ENCODE results near the gene MAP1S. TPM values are rescaled to one million over a fixed set of nuclear protein-coding genes. Genes with fewer than 3 reads are reported as not detected.
A peak's percentile ranks its signal among the peaks of the same experiment; 100 is the strongest.

The MAP1S gene
- total RNA-seq, 1 donor from 2014 or later, result 111 TPM

DNA sequence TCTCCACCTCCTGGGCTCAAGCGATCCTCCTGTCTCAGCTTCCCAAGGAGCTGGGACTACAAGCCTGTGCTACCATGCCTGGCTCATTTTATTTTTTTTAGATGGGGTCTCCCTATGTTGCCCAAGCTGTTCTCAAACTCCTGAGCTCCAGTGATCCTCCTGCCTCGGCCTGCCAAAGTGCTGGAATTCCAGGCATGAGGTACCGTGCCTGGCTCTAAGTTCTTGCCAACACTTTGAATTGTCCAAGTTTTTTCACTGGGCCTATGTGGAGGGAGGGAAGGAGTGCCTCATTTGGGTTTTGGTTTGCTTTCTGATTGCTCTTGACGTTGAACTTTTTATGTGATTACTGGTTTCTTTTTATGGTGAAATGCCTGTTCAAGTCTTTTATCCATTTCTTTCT lies 26.7 kb upstream of the MAP1S start:
- no peaks in the 10 kb centered on the region for H3K36me3 Mint-ChIP-seq (ENCODE audit: unreplicated experiment)
- H3K27ac Mint-ChIP-seq (ENCODE audit: unreplicated experiment), result no peak overlapping the region
- H3K4me1 Mint-ChIP-seq (ENCODE audit: low read depth, unreplicated experiment), result peaks cover 3% of the 10 kb centered on the region
- peaks cover 7% of the 10 kb centered on the region for H3K27me3 Mint-ChIP-seq (ENCODE audit: unreplicated experiment)
- TF ChIP-seq, protein P1, sequence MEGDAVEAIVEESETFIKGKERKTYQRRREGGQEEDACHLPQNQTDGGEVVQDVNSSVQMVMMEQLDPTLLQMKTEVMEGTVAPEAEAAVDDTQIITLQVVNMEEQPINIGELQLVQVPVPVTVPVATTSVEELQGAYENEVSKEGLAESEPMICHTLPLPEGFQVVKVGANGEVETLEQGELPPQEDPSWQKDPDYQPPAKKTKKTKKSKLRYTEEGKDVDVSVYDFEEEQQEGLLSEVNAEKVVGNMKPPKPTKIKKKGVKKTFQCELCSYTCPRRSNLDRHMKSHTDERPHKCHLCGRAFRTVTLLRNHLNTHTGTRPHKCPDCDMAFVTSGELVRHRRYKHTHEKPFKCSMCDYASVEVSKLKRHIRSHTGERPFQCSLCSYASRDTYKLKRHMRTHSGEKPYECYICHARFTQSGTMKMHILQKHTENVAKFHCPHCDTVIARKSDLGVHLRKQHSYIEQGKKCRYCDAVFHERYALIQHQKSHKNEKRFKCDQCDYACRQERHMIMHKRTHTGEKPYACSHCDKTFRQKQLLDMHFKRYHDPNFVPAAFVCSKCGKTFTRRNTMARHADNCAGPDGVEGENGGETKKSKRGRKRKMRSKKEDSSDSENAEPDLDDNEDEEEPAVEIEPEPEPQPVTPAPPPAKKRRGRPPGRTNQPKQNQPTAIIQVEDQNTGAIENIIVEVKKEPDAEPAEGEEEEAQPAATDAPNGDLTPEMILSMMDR (IDR thresholded peaks at IDR 0.05; ENCODE audit: partially characterized antibody, unreplicated experiment), result no peak
- no peak overlapping the region for H3K4me3 Mint-ChIP-seq (ENCODE audit: unreplicated experiment)
- no peak for DNase-seq
- no peaks in the 10 kb centered on the region for H3K9me3 Mint-ChIP-seq (ENCODE audit: unreplicated experiment)

DNA sequence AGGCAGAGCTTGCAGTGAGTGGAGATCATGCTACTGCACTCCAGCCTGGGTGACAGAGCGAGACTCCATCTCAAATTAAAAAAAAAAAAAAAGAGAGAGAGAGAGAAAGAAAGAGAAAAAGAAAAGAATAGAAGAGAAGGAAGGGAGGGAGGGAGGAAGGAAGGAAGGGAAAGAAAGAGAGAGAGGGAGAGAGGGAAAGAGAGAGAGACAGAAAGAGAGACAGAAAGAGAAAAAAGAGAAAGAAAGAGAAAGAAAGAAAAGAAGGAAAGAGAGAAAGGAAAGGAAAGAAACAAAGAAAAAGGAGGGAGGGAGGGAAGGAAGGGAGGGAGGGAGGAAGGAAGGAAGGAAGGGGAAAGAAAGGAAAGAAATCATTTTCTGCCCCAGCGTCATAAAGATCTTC lies 24.1 kb upstream of the MAP1S start:
- Mint-ChIP-seq H3K4me3 (ENCODE audit: unreplicated experiment) (no peak overlapping the region), H3K36me3 (ENCODE audit: unreplicated experiment) (no peaks in the 10 kb centered on the region), H3K27ac (ENCODE audit: unreplicated experiment) (no peak overlapping the region), H3K27me3 (ENCODE audit: unreplicated experiment) (peaks cover 4% of the 10 kb centered on the region), H3K4me1 (ENCODE audit: low read depth, unreplicated experiment) (peaks cover 2% of the 10 kb centered on the region), H3K9me3 (ENCODE audit: unreplicated experiment) (no peaks in the 10 kb centered on the region)
- no peak for DNase-seq
- TF ChIP-seq, protein P1 (IDR thresholded peaks at IDR 0.05; ENCODE audit: partially characterized antibody, unreplicated experiment), result no peak

DNA sequence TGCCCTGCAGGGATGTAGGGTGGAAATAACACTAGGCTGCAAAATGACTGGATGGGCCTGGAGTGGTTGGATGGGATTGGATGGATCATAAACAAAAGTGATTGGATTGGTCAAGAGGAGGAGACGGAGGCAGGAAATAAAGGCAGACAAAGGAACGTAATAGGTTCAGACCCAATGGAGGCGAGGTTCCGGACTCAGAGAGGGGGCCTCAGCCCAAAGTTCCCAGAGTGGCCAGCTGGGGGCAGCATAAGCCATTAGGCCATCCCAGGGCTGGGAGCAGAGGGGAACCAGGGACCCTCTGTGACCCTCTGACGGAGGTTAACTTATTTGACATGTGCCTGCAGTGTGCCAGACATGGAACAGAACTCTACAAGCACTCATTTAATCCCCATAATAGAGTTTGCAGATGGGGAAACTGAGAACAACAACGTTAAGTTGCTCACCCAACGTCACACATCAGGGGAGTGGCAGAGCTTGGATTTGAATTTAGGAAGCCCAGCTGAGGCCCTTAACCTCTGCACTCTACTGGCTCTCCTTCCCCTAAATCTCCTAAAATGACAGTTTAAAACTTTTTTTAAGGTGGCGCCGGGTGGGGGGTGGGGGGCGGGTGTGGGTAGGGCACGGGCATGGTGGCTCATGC lies 15.3 kb upstream of the MAP1S start:
- peaks cover 2% of the 10 kb centered on the region for H3K4me1 Mint-ChIP-seq (ENCODE audit: low read depth, unreplicated experiment)
- H3K4me3 Mint-ChIP-seq (ENCODE audit: unreplicated experiment), result no peak overlapping the region
- H3K36me3 Mint-ChIP-seq (ENCODE audit: unreplicated experiment), result no peaks in the 10 kb centered on the region
- H3K27ac Mint-ChIP-seq (ENCODE audit: unreplicated experiment), result no peak overlapping the region
- TF ChIP-seq, protein P1 (IDR thresholded peaks at IDR 0.05; ENCODE audit: partially characterized antibody, unreplicated experiment), result peak; percentile 80
- peak; percentile 79 for DNase-seq
- peaks cover 8% of the 10 kb centered on the region for H3K9me3 Mint-ChIP-seq (ENCODE audit: unreplicated experiment)
- no peaks in the 10 kb centered on the region for H3K27me3 Mint-ChIP-seq (ENCODE audit: unreplicated experiment)

DNA sequence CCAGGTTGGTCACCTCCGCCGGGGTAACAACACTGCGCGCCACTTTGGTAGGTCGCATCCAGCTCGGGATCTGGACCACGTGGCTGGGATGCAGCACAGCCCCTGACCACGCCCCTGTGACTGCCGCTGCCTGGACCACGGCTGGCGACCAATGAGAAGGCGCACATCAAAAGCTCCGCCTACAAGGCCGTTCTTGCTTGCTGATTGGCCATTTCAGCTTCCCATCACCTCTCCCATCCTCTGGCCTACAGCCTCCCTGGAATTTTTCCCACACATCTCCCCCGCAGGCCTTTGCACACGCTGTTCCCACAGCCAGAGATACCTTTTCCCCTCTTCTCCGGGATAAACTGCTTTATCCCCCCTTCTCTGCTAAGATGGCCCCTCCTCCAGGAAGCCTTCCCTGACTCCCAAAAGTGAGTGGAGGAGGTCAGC lies 12.5 kb upstream of the MAP1S start:
- H3K4me3 Mint-ChIP-seq (ENCODE audit: unreplicated experiment), result no peak overlapping the region
- H3K27me3 Mint-ChIP-seq (ENCODE audit: unreplicated experiment), result no peaks in the 10 kb centered on the region
- H3K27ac Mint-ChIP-seq (ENCODE audit: unreplicated experiment), result no peak overlapping the region
- DNase-seq, result peak; percentile 83
- peaks cover 8% of the 10 kb centered on the region for H3K9me3 Mint-ChIP-seq (ENCODE audit: unreplicated experiment)
- no peaks in the 10 kb centered on the region for H3K36me3 Mint-ChIP-seq (ENCODE audit: unreplicated experiment)
- TF ChIP-seq, protein P1 (IDR thresholded peaks at IDR 0.05; ENCODE audit: partially characterized antibody, unreplicated experiment), result no peak
- H3K4me1 Mint-ChIP-seq (ENCODE audit: low read depth, unreplicated experiment), result no peaks in the 10 kb centered on the region

DNA sequence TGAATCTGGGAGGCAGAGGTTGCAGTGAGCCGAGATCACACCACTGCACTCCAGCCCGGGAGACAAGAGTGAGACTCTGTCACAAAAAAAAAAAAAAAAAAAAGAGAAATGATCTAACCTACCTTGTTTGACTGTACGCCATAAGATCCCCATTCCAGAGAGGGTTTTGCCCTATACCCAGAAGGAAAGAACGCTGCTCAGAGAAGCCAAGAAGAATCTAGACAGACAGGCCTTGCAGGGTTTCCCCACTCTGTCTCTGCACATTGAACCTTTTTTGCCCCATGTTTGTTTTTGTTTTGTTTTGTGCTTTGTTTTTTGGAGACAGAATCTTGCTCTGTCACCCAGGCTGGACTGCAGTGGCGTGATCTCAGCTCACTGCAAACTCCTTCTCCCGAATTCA lies 7.4 kb upstream of the MAP1S start:
- TF ChIP-seq, protein P1 (IDR thresholded peaks at IDR 0.05; ENCODE audit: partially characterized antibody, unreplicated experiment), result no peak
- no peaks in the 10 kb centered on the region for H3K4me1 Mint-ChIP-seq (ENCODE audit: low read depth, unreplicated experiment)
- no peak overlapping the region for H3K4me3 Mint-ChIP-seq (ENCODE audit: unreplicated experiment)
- H3K27ac Mint-ChIP-seq (ENCODE audit: unreplicated experiment), result no peak overlapping the region
- no peaks in the 10 kb centered on the region for H3K27me3 Mint-ChIP-seq (ENCODE audit: unreplicated experiment)
- H3K36me3 Mint-ChIP-seq (ENCODE audit: unreplicated experiment), result no peaks in the 10 kb centered on the region
- DNase-seq, result no peak
- H3K9me3 Mint-ChIP-seq (ENCODE audit: unreplicated experiment), result peaks cover 6% of the 10 kb centered on the region

All from glutamatergic neuron (in vitro differentiated cells).